ENCODE results near the gene SCARB1.

SCARB1 gene

DNA sequence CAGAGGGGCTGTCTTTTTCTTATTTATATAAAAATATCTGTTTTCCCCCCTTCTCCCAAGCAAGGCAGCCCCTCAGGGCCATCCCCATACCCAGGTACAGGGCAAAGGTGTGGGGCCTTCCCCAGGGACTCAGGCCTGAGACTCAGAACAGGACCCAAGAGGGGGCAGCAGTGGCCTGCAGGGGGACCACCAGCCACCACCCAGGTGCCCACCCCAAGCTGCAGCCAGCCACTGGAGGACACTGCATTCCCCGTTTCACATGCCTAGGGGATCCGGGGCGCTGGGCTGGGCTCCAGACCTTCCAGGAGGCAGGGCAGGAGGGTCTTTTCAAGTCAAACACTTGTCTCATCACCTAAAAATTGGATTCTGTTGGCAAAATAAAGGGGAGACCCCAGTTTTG, 83.3 kb downstream of the SCARB1 start:
- DNase-seq = no peak
- H3K27me3 ChIP-seq (ENCODE audit: insufficient read depth, low read length, poor library complexity) = no peaks in the 10 kb centered on the region
- no peak overlapping the region for H3K9ac ChIP-seq (ENCODE audit: low read length)
- no peak overlapping the region for H3K27ac ChIP-seq (ENCODE audit: low read depth, low read length)
- H3K18ac ChIP-seq (ENCODE audit: low read length) = no peak overlapping the region
- WGBS (ENCODE audit: extremely low coverage, insufficient coverage, low lambda C conversion rate) = no CpG with 5 or more reads among the region's 3 CpGs
- H2BK120ac ChIP-seq (ENCODE audit: low read depth, low read length) = no peak overlapping the region
- no peaks in the 10 kb centered on the region for H3K79me1 ChIP-seq (ENCODE audit: low read length)
- no peak overlapping the region for H2BK15ac ChIP-seq (replicated peaks; ENCODE audit: low read depth)
- no peak overlapping the region for H2BK5ac ChIP-seq (ENCODE audit: low read length)
- no peak overlapping the region for H3K56ac ChIP-seq (ENCODE audit: low read length)
- H4K5ac ChIP-seq (ENCODE audit: low read length) = no peak overlapping the region
- H3K4ac ChIP-seq (ENCODE audit: low read depth, low read length) = no peak overlapping the region
- no peak overlapping the region for H4K8ac ChIP-seq (ENCODE audit: low read depth, low read length)
- H3K36me3 ChIP-seq (ENCODE audit: control insufficient read depth, insufficient read depth, low read length) = peaks cover 1% of the 10 kb centered on the region
- H3K4me2 ChIP-seq (ENCODE audit: low read length) = no peak overlapping the region
- no peaks in the 10 kb centered on the region for H3K4me1 ChIP-seq (ENCODE audit: control insufficient read depth, low read depth, low read length)
- no peaks in the 10 kb centered on the region for H3K79me2 ChIP-seq (ENCODE audit: control insufficient read depth, insufficient read depth, low read length)
- no peak overlapping the region for H3K23ac ChIP-seq (ENCODE audit: low read length)
- no peak overlapping the region for H3K4me3 ChIP-seq (ENCODE audit: low read length)
- no peak overlapping the region for H2AK5ac ChIP-seq (ENCODE audit: low read length)

- WGBS (ENCODE audit: extremely low coverage, insufficient coverage, low lambda C conversion rate) = no CpG with 5 or more reads among the region's 27 CpGs
- H2BK5ac ChIP-seq (ENCODE audit: low read length) = no peak overlapping the region
- no peaks in the 10 kb centered on the region for H3K4me1 ChIP-seq (ENCODE audit: control insufficient read depth, low read depth, low read length)
- no peak overlapping the region for H2BK120ac ChIP-seq (ENCODE audit: low read depth, low read length)
- H3K36me3 ChIP-seq (ENCODE audit: control insufficient read depth, insufficient read depth, low read length) = peaks cover 1% of the 10 kb centered on the region
- H2AK5ac ChIP-seq (ENCODE audit: low read length) = no peak overlapping the region
- no peaks in the 10 kb centered on the region for H3K79me2 ChIP-seq (ENCODE audit: control insufficient read depth, insufficient read depth, low read length)
- H3K4ac ChIP-seq (ENCODE audit: low read depth, low read length) = no peak overlapping the region
- H3K23ac ChIP-seq (ENCODE audit: low read length) = no peak overlapping the region
- no peaks in the 10 kb centered on the region for H3K27me3 ChIP-seq (ENCODE audit: insufficient read depth, low read length, poor library complexity)
- H4K5ac ChIP-seq (ENCODE audit: low read length) = no peak overlapping the region
- no peaks in the 10 kb centered on the region for H3K79me1 ChIP-seq (ENCODE audit: low read length)
- H3K9ac ChIP-seq (ENCODE audit: low read length) = no peak overlapping the region
- H3K18ac ChIP-seq (ENCODE audit: low read length) = no peak overlapping the region
- H3K4me3 ChIP-seq (ENCODE audit: low read length) = no peak overlapping the region
- no peak overlapping the region for H3K56ac ChIP-seq (ENCODE audit: low read length)
- H3K27ac ChIP-seq (ENCODE audit: low read depth, low read length) = no peak overlapping the region
- no peak for DNase-seq
- no peak overlapping the region for H2BK15ac ChIP-seq (replicated peaks; ENCODE audit: low read depth)
- H4K8ac ChIP-seq (ENCODE audit: low read depth, low read length) = no peak overlapping the region
- no peak overlapping the region for H3K4me2 ChIP-seq (ENCODE audit: low read length)
Observed at GRCh38 chr12:124779161-124780141, 84.2 kb downstream of the SCARB1 start.

DNA sequence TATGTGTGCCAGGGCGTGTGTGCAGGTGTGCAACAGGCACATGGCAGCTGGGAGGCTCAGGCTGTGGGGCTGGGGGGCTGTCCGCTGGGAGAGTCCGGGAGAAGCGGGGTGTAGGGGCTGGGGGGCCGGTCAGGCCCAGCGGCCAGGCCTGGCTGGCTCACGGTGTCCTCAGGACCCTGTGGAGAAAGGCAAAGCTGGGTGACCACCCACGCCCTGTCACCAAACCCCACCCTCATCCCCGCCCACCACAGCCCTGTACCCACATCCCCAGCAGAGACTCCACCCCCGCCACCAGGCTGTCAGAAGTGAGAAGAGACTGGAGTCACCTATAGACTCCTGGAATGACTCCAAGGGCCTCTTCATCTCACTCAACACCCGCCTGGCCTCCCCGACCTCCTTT, 85.3 kb downstream of the SCARB1 start:
- no peak overlapping the region for H3K56ac ChIP-seq (ENCODE audit: low read length)
- H3K79me1 ChIP-seq (ENCODE audit: low read length) = no peaks in the 10 kb centered on the region
- H3K4me3 ChIP-seq (ENCODE audit: low read length) = no peak overlapping the region
- no peaks in the 10 kb centered on the region for H3K27me3 ChIP-seq (ENCODE audit: insufficient read depth, low read length, poor library complexity)
- no peak overlapping the region for H3K4ac ChIP-seq (ENCODE audit: low read depth, low read length)
- H2BK5ac ChIP-seq (ENCODE audit: low read length) = no peak overlapping the region
- no CpG with 5 or more reads among the region's 12 CpGs for WGBS (ENCODE audit: extremely low coverage, insufficient coverage, low lambda C conversion rate)
- H4K8ac ChIP-seq (ENCODE audit: low read depth, low read length) = no peak overlapping the region
- DNase-seq = no peak
- no peak overlapping the region for H3K4me2 ChIP-seq (ENCODE audit: low read length)
- no peaks in the 10 kb centered on the region for H3K4me1 ChIP-seq (ENCODE audit: control insufficient read depth, low read depth, low read length)
- no peak overlapping the region for H3K18ac ChIP-seq (ENCODE audit: low read length)
- no peak overlapping the region for H2BK15ac ChIP-seq (replicated peaks; ENCODE audit: low read depth)
- no peak overlapping the region for H3K27ac ChIP-seq (ENCODE audit: low read depth, low read length)
- H4K5ac ChIP-seq (ENCODE audit: low read length) = no peak overlapping the region
- no peaks in the 10 kb centered on the region for H3K36me3 ChIP-seq (ENCODE audit: control insufficient read depth, insufficient read depth, low read length)
- no peak overlapping the region for H2BK120ac ChIP-seq (ENCODE audit: low read depth, low read length)
- no peak overlapping the region for H3K23ac ChIP-seq (ENCODE audit: low read length)
- no peaks in the 10 kb centered on the region for H3K79me2 ChIP-seq (ENCODE audit: control insufficient read depth, insufficient read depth, low read length)
- H2AK5ac ChIP-seq (ENCODE audit: low read length) = no peak overlapping the region
- no peak overlapping the region for H3K9ac ChIP-seq (ENCODE audit: low read length)

- WGBS (ENCODE audit: extremely low coverage, insufficient coverage, low lambda C conversion rate) = no CpG with 5 or more reads among the region's 31 CpGs
- Histone ChIP-seq H2AK5ac (ENCODE audit: low read length) (no peak overlapping the region), H3K4me3 (ENCODE audit: low read length) (no peak overlapping the region), H3K4me1 (ENCODE audit: control insufficient read depth, low read depth, low read length) (no peaks in the 10 kb centered on the region), H3K23ac (ENCODE audit: low read length) (no peak overlapping the region), H2BK15ac (replicated peaks; ENCODE audit: low read depth) (no peak overlapping the region), H2BK5ac (ENCODE audit: low read length) (no peak overlapping the region), H3K79me1 (ENCODE audit: low read length) (no peaks in the 10 kb centered on the region), H3K79me2 (ENCODE audit: control insufficient read depth, insufficient read depth, low read length) (no peaks in the 10 kb centered on the region), H3K27me3 (ENCODE audit: insufficient read depth, low read length, poor library complexity) (no peaks in the 10 kb centered on the region), H4K5ac (ENCODE audit: low read length) (no peak overlapping the region), H4K8ac (ENCODE audit: low read depth, low read length) (no peak overlapping the region), H3K4ac (ENCODE audit: low read depth, low read length) (no peak overlapping the region), H3K56ac (ENCODE audit: low read length) (no peak overlapping the region), H3K4me2 (ENCODE audit: low read length) (no peak overlapping the region), H3K27ac (ENCODE audit: low read depth, low read length) (no peak overlapping the region), H3K36me3 (ENCODE audit: control insufficient read depth, insufficient read depth, low read length) (no peaks in the 10 kb centered on the region), H2BK120ac (ENCODE audit: low read depth, low read length) (no peak overlapping the region), H3K18ac (ENCODE audit: low read length) (no peak overlapping the region), H3K9ac (ENCODE audit: low read length) (no peak overlapping the region)
- no peak for DNase-seq
Observed at GRCh38 chr12:124777399-124778372, 86.0 kb downstream of the SCARB1 start.

DNA sequence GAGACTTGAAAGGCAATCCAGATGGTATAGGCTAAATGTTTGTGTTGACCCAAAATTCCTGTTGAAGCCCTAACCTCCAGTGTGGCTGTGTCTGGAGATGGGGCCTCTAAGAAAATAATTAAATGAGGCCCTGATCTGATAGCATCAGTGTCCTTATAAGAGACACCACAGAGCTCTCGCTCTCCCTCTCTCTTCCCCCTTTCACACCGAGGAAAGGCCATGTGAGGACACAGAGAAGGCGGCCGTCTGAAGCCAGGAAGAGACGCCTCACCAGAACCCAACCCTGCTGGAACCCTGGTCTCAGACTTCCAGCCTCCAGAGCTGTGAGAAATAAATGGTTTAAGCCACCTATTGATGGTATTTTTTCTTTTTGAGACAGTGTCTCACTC, 87.5 kb downstream of the SCARB1 start:
- no CpG with 5 or more reads among the region's 5 CpGs for WGBS (ENCODE audit: extremely low coverage, insufficient coverage, low lambda C conversion rate)
- H3K27ac ChIP-seq (ENCODE audit: low read depth, low read length) = no peak overlapping the region
- H2AK5ac ChIP-seq (ENCODE audit: low read length) = no peak overlapping the region
- no peaks in the 10 kb centered on the region for H3K4me1 ChIP-seq (ENCODE audit: control insufficient read depth, low read depth, low read length)
- H4K5ac ChIP-seq (ENCODE audit: low read length) = no peak overlapping the region
- no peaks in the 10 kb centered on the region for H3K79me1 ChIP-seq (ENCODE audit: low read length)
- no peaks in the 10 kb centered on the region for H3K36me3 ChIP-seq (ENCODE audit: control insufficient read depth, insufficient read depth, low read length)
- H3K23ac ChIP-seq (ENCODE audit: low read length) = no peak overlapping the region
- H3K4ac ChIP-seq (ENCODE audit: low read depth, low read length) = no peak overlapping the region
- H3K27me3 ChIP-seq (ENCODE audit: insufficient read depth, low read length, poor library complexity) = no peaks in the 10 kb centered on the region
- no peak overlapping the region for H3K56ac ChIP-seq (ENCODE audit: low read length)
- H4K8ac ChIP-seq (ENCODE audit: low read depth, low read length) = no peak overlapping the region
- no peak overlapping the region for H3K4me3 ChIP-seq (ENCODE audit: low read length)
- H3K4me2 ChIP-seq (ENCODE audit: low read length) = no peak overlapping the region
- no peak for DNase-seq
- H2BK15ac ChIP-seq (replicated peaks; ENCODE audit: low read depth) = no peak overlapping the region
- no peaks in the 10 kb centered on the region for H3K79me2 ChIP-seq (ENCODE audit: control insufficient read depth, insufficient read depth, low read length)
- no peak overlapping the region for H3K9ac ChIP-seq (ENCODE audit: low read length)
- H2BK5ac ChIP-seq (ENCODE audit: low read length) = no peak overlapping the region
- no peak overlapping the region for H2BK120ac ChIP-seq (ENCODE audit: low read depth, low read length)
- no peak overlapping the region for H3K18ac ChIP-seq (ENCODE audit: low read length)

Data from mesendoderm (in vitro differentiated cells).